GM12878 (cell line): ENCODE data around the gene QRFP. TPM values are rescaled to one million over a fixed set of nuclear protein-coding genes. Genes with fewer than 3 reads are reported as not detected.

Source experiments
- ATAC-seq: fragments of 200-7000 bp; cut with Tn5 transposase; 3 replicates; pipeline ENCODE4 v1.9.1; 2020; ENCODE audit warnings: mild to moderate bottlenecking, moderate library complexity
- BruUV-seq: library from RNA; stranded (reverse); fragments of 400-500 nt; replicated peaks from 2 replicates; lab custom pipeline; 2021; lab: Mats Ljungman, UMichigan
- CTCF ChIA-PET: fragments of 300-600 bp; sonication (Branson Sonifier 250); formaldehyde crosslinking; extraction: SDS; loops from one replicate; lab custom pipeline; 2021; ENCODE audit warnings: inconsistent platforms; lab: Yijun Ruan, JAX
- POLR2A ChIA-PET: fragments of 350-600 bp; formaldehyde crosslinking; extraction: SDS; loops from one replicate; lab custom pipeline; 2021; ENCODE audit warnings: inconsistent platforms; lab: Charles Lee
- RAD21 ChIA-PET: fragments of 300-600 bp; sonication (Branson Sonifier 250); formaldehyde crosslinking; loops from one replicate; lab custom pipeline; 2023; ENCODE audit warnings: antibody characterized with exemption; ENCODE audit not compliant: unreplicated experiment; lab: Charles Lee
- SMC1A ChIA-PET: fragments of 300-600 bp; sonication (Branson Sonifier 250); formaldehyde crosslinking; loops from one replicate; lab custom pipeline; 2023; ENCODE audit not compliant: unreplicated experiment, uncharacterized antibody; lab: Charles Lee
- DNase-seq: peaks from one replicate; pipeline ENCODE4 v3.0.0-alpha.2; 2011; ENCODE audit warnings: low read depth, low spot score
- FAIRE-seq: peaks from 3 replicates; lab custom pipeline; 2011; peaks lifted over from hg19 to GRCh38; lab: Jason Lieb, UNC
- H2AFZ ChIP-seq: 2 replicates; pipeline ENCODE4 v1.6.0; 2011; ENCODE audit warnings: low read depth, low read length, control low read depth; ENCODE audit not compliant: control insufficient read depth
- H3K27ac ChIP-seq: 2 replicates; pipeline ENCODE4 v1.5.1; 2011; ENCODE audit warnings: control low read depth; ENCODE audit not compliant: control insufficient read depth, insufficient read depth
- H3K27me3 ChIP-seq, 2 experiments: replicated peaks in 1 of 2; 2 replicates each; pipeline versions ENCODE4 v1.6.0 to v1.6.1; 2011; ENCODE audit warnings: low read length in 1 of 2; ENCODE audit not compliant: control insufficient read depth in 2 of 2, insufficient read depth in 2 of 2
- H3K36me3 ChIP-seq, 2 experiments: 2 replicates each; pipeline ENCODE4 v1.5.1; 2011; ENCODE audit warnings: low read length in 1 of 2; ENCODE audit not compliant: control insufficient read depth in 2 of 2, insufficient read depth in 2 of 2
- H3K4me1 ChIP-seq: 2 replicates; pipeline ENCODE4 v1.6.1; 2011; ENCODE audit warnings: mild to moderate bottlenecking, low read length, moderate library complexity, mixed read lengths; ENCODE audit not compliant: control insufficient read depth, insufficient read depth
- H3K4me2 ChIP-seq: 2 replicates; pipeline ENCODE4 v1.6.0; 2011; ENCODE audit warnings: control low read depth; ENCODE audit not compliant: control insufficient read depth, insufficient read depth
- H3K4me3 ChIP-seq: fragments of 200-600 bp; sonication (generic); 2 replicates; pipeline ENCODE4 v1.5.1; 2016
- H3K79me2 ChIP-seq: 2 replicates; pipeline ENCODE4 v1.6.0; 2011; ENCODE audit warnings: low read length; ENCODE audit not compliant: control insufficient read depth, insufficient read depth
- H3K9ac ChIP-seq: 2 replicates; pipeline ENCODE4 v1.8.0; 2011; ENCODE audit warnings: low read length, control low read depth, mixed read lengths; ENCODE audit not compliant: control insufficient read depth, insufficient read depth
- H3K9me3 ChIP-seq: replicated peaks from 3 replicates; pipeline ENCODE4 v1.5.1; 2011; ENCODE audit warnings: mild to moderate bottlenecking, low read length; ENCODE audit not compliant: control insufficient read depth, insufficient read depth
- H4K20me1 ChIP-seq: 2 replicates; pipeline ENCODE4 v1.6.0; 2011; ENCODE audit not compliant: control insufficient read depth, insufficient read depth
- CHD1 ChIP-seq: IDR thresholded peaks from 2 replicates; pipeline ENCODE4 v1.6.1; 2012; ENCODE audit warnings: low read depth, low read length, improper control_type of control experiment
- EGR1 ChIP-seq, 2 experiments: IDR thresholded peaks; 1 replicate in 1 of 2; 2 replicates in 1 of 2; pipeline ENCODE4 v1.6.1; 2011 to 2012; ENCODE audit warnings: low read depth in 2 of 2, low read length in 2 of 2, borderline replicate concordance in 1 of 2, mild to moderate bottlenecking in 1 of 2, moderate library complexity in 1 of 2
- HDAC6 ChIP-seq: fragments of 200-600 bp; sonication (generic); IDR thresholded peaks from one replicate; pipeline ENCODE4 v1.8.0; 2017; ENCODE audit warnings: antibody characterized with exemption; ENCODE audit not compliant: unreplicated experiment
- IRF4 ChIP-seq: IDR thresholded peaks from 2 replicates; pipeline ENCODE4 v1.6.1; 2011; ENCODE audit warnings: low read depth, low read length
- POLR2AphosphoS2 ChIP-seq: IDR thresholded peaks from 2 replicates; pipeline ENCODE4 v1.6.1; 2011; ENCODE audit warnings: low read depth, mild to moderate bottlenecking, low read length, improper control_type of control experiment, moderate library complexity
- SIX5 ChIP-seq: IDR thresholded peaks from 2 replicates; pipeline ENCODE4 v1.6.1; 2011; ENCODE audit warnings: mild to moderate bottlenecking, low read depth, low read length, moderate library complexity; ENCODE audit not compliant: severe bottlenecking
- SP1 ChIP-seq: IDR thresholded peaks from one replicate; pipeline ENCODE4 v1.6.1; 2011; ENCODE audit warnings: low read depth, low read length
- YBX1 ChIP-seq: fragments of 450-650 bp; IDR thresholded peaks from 2 replicates; pipeline ENCODE4 v1.6.1; 2016; ENCODE audit warnings: antibody characterized with exemption
- WGBS: methylation state at CpG from one replicate; pipeline ENCODE4 v1.1.6; 2016; ENCODE audit warnings: low lambda C conversion rate; ENCODE audit not compliant: insufficient replicate concordance, insufficient coverage; ENCODE audit errors: missing lambda C conversion rate; 5-methylcytosine and 5-hydroxymethylcytosine counted together
- in situ Hi-C: fragments of 300-500 bp; cut with MboI; formaldehyde crosslinking; loops from 9 replicates; pipeline ENCODE4 v1.14.3; 2018; ENCODE audit warnings: mixed read lengths
- intact Hi-C: fragments of 100-400 bp; cut with micrococcal nuclease; formaldehyde crosslinking; loops from one replicate; pipeline ENCODE4 v1.14.2; 2022; ENCODE audit not compliant: unreplicated experiment
- polyA plus RNA-seq, 11 experiments: library from polyadenylated mRNA; depleted of rRNA in 4 of 11; unstranded in 6 of 11; stranded (reverse) in 5 of 11; fragments of >200 nt; fragmentation: Nextera tagmentation in 4 of 11; fragmentation: Illumina TruSeq in 1 of 11; extraction: Ambion mirVana in 4 of 11; extraction: Trizol in 1 of 11; gene quantifications; 1 replicate in 1 of 11; 2 replicates in 10 of 11; pipeline versions ENCODE4 v1.2.1 to v1.2.3, GENCODE V29; 2011 to 2016; ENCODE audit warnings: inconsistent platforms in 2 of 11, missing spikeins in 2 of 11, low read depth in 1 of 11
- total RNA-seq, 4 experiments: library from RNA; depleted of rRNA in 3 of 4; stranded (reverse); fragments of >200 nt in 3 of 4; fragmentation: Illumina TruSeq in 1 of 4; extraction: Trizol in 1 of 4; gene quantifications; 2 replicates each; pipeline versions ENCODE4 v1.2.1 to v1.2.3, GENCODE V29; 2013 to 2021
- TF ChIP-seq, protein P1 (sequence below): IDR thresholded peaks from 2 replicates; pipeline ENCODE4 v1.6.1; 2012; ENCODE audit warnings: mild to moderate bottlenecking, low read depth, low read length
- TF ChIP-seq, protein P2 (sequence below): fragments of 450-650 bp; conservative IDR thresholded peaks from 2 replicates; pipeline ENCODE4 v1.6.1; 2017; ENCODE audit warnings: mild to moderate bottlenecking, moderate library complexity

QRFP gene
- total and polyA plus RNA-seq, 10 of the 15 experiments (the other 5 are each of a cell fraction or from before 2014, with no cell fraction given): not detected

DNA sequence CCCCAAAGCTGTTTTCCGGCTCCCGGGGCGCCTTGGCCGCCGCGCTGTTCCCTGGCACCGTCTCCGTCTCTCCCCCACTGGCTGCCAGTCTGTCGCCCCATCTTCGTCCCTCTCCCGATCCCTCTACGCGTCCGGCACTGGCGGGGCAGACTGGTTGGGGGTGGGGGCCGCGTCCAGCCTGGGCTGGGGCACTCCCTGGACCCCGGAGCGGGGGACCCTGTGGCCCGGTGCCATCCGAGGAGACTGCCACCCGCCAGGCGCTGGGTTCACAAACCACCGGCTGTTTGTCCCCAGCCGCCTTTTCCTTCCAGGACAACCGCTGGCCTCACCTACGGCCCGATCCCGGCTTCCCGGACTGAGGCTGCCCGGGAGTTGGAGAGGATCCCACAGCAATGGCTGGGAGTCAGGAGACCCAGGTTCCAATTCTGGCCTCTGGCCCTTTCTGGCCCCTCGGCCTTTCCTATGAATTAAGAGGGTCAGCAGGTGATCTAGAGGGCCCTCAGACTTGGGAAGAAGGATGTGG is 43.5 kb upstream of the QRFP start:
- FAIRE-seq (no peak), ATAC-seq (no peak), DNase-seq (no peak)
- RAD21 ChIA-PET: no interaction called here
- Histone ChIP-seq H2AFZ (no peak overlapping the region), H3K79me2 (no peaks in the 10 kb centered on the region), H3K4me1 (no peaks in the 10 kb centered on the region; the same call in 1 of the 2 replicates), H3K4me3 (no peak overlapping the region), H3K4me2 (no peak overlapping the region), H3K9ac (no peak overlapping the region), H4K20me1 (peaks cover 6% of the 10 kb centered on the region; the same call in 1 of the 2 replicates), H3K36me3 (no peaks in the 10 kb centered on the region), H3K27me3 (peaks cover 6 to 21% of the 10 kb centered on the region in 2 experiments), H3K9me3 (no peaks in the 10 kb centered on the region), H3K27ac (no peak overlapping the region)
- TF ChIP-seq HDAC6 (peak; percentile 50), IRF4 (no peak)
- CTCF ChIA-PET: interaction anchor here (1.0 to 1.4 kb wide), 3 partner anchors 70 to 238 kb away, joined by 3 to 11 read pairs (median 3); no protein-coding TSS in a partner anchor
- POLR2A ChIA-PET: no interaction called here
- in situ Hi-C loops: loop anchor here (5.0 kb wide), 3 partner anchors 73 to 233 kb away; no protein-coding TSS in a partner anchor
- intact Hi-C loops: loop anchor here (2.0 kb wide), 1 partner anchor 233 kb away; no protein-coding TSS in a partner anchor
- WGBS: 5% methylated on average over 31 of the region's 32 CpGs
- SMC1A ChIA-PET: no interaction called here
- no TSS peak for BruUV-seq

GRCh38 chr9:130939405-130940026 is 42.9 kb upstream of the QRFP start:
- H3K4me2 ChIP-seq: peak overlapping the region; percentile 84; the same call in 1 of the 2 replicates
- ChIA-PET SMC1A (no interaction called here), POLR2A (no interaction called here), CTCF (interaction anchor here (1.0 to 1.4 kb wide), 3 partner anchors 69 to 238 kb away, joined by 3 to 11 read pairs (median 3); no protein-coding TSS in a partner anchor), RAD21 (no interaction called here)
- under 1% methylated on average over 67 of the region's 75 CpGs for WGBS
- no peak overlapping the region for H2AFZ ChIP-seq
- peaks cover 6 to 21% of the 10 kb centered on the region in 2 experiments for H3K27me3 ChIP-seq
- intact Hi-C loops (loop anchor here (2.0 to 10.0 kb wide), 2 partner anchors 105 to 233 kb away; no protein-coding TSS in a partner anchor), in situ Hi-C loops (loop anchor here (5.0 kb wide), 3 partner anchors 72 to 232 kb away; no protein-coding TSS in a partner anchor)
- no peaks in the 10 kb centered on the region for H3K36me3 ChIP-seq
- H3K9me3 ChIP-seq: no peaks in the 10 kb centered on the region
- no peak overlapping the region for H3K27ac ChIP-seq
- FAIRE-seq (no peak), ATAC-seq (0 out of 3 replicates have a peak, but pooled peaks have one; percentile 22), DNase-seq (no peak)
- no peaks in the 10 kb centered on the region; the same call in 1 of the 2 replicates for H3K4me1 ChIP-seq
- H3K4me3 ChIP-seq: peak overlapping the region; percentile 82; the same call in 1 of the 2 replicates
- H3K9ac ChIP-seq: no peak overlapping the region
- no peaks in the 10 kb centered on the region for H3K79me2 ChIP-seq
- peaks cover 6% of the 10 kb centered on the region; the same call in 1 of the 2 replicates for H4K20me1 ChIP-seq
- BruUV-seq: no TSS peak
- TF ChIP-seq YBX1 (no peak), SP1 (no peak), SIX5 (no peak), CHD1 (no peak), POLR2AphosphoS2 (no peak), EGR1 (IDR thresholded peaks at IDR 0.05; ENCODE audit: borderline replicate concordance in 1 of 2, low read depth in 2 of 2, low read length in 2 of 2) (no peak)
- TF ChIP-seq, protein P1, sequence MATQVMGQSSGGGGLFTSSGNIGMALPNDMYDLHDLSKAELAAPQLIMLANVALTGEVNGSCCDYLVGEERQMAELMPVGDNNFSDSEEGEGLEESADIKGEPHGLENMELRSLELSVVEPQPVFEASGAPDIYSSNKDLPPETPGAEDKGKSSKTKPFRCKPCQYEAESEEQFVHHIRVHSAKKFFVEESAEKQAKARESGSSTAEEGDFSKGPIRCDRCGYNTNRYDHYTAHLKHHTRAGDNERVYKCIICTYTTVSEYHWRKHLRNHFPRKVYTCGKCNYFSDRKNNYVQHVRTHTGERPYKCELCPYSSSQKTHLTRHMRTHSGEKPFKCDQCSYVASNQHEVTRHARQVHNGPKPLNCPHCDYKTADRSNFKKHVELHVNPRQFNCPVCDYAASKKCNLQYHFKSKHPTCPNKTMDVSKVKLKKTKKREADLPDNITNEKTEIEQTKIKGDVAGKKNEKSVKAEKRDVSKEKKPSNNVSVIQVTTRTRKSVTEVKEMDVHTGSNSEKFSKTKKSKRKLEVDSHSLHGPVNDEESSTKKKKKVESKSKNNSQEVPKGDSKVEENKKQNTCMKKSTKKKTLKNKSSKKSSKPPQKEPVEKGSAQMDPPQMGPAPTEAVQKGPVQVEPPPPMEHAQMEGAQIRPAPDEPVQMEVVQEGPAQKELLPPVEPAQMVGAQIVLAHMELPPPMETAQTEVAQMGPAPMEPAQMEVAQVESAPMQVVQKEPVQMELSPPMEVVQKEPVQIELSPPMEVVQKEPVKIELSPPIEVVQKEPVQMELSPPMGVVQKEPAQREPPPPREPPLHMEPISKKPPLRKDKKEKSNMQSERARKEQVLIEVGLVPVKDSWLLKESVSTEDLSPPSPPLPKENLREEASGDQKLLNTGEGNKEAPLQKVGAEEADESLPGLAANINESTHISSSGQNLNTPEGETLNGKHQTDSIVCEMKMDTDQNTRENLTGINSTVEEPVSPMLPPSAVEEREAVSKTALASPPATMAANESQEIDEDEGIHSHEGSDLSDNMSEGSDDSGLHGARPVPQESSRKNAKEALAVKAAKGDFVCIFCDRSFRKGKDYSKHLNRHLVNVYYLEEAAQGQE: no peak
- TF ChIP-seq, protein P2, sequence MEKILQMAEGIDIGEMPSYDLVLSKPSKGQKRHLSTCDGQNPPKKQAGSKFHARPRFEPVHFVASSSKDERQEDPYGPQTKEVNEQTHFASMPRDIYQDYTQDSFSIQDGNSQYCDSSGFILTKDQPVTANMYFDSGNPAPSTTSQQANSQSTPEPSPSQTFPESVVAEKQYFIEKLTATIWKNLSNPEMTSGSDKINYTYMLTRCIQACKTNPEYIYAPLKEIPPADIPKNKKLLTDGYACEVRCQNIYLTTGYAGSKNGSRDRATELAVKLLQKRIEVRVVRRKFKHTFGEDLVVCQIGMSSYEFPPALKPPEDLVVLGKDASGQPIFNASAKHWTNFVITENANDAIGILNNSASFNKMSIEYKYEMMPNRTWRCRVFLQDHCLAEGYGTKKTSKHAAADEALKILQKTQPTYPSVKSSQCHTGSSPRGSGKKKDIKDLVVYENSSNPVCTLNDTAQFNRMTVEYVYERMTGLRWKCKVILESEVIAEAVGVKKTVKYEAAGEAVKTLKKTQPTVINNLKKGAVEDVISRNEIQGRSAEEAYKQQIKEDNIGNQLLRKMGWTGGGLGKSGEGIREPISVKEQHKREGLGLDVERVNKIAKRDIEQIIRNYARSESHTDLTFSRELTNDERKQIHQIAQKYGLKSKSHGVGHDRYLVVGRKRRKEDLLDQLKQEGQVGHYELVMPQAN: no peak
